ENCODE measurements around the gene YWHAE. TPM values are rescaled to one million over a fixed set of nuclear protein-coding genes. Genes with fewer than 3 reads are reported as not detected.

The YWHAE gene
- total RNA-seq, 1 donor from 2014 or later: 2,181 TPM

- H3K4me1 Mint-ChIP-seq: peaks cover 4% of the 10 kb centered on the region
- no peaks in the 10 kb centered on the region for H3K9me3 Mint-ChIP-seq
- no peaks in the 10 kb centered on the region for H3K36me3 Mint-ChIP-seq
- H3K9ac ChIP-seq: no peak overlapping the region
- H4K20me1 ChIP-seq (ENCODE audit: low read depth): no peaks in the 10 kb centered on the region
- no peak overlapping the region for H3K27ac ChIP-seq
- DNase-seq (ENCODE audit: low spot score): no peak
- H3K4me3 Mint-ChIP-seq: no peak overlapping the region
- H3K79me2 ChIP-seq (ENCODE audit: low read depth): no peaks in the 10 kb centered on the region
- H3K4me1 ChIP-seq: no peaks in the 10 kb centered on the region
- peaks cover 5% of the 10 kb centered on the region for H3K27me3 Mint-ChIP-seq (ENCODE audit: insufficient read depth, low read depth)
- no peaks in the 10 kb centered on the region for H3K9me3 ChIP-seq (ENCODE audit: low read depth)
- TF ChIP-seq EZH2 (IDR thresholded peaks at IDR 0.05) (no peak), CTCF (IDR thresholded peaks at IDR 0.05) (no peak), EZH2phosphoT487 (IDR thresholded peaks at IDR 0.05) (no peak)
- H3K27ac Mint-ChIP-seq: no peak overlapping the region
- H3K27me3 ChIP-seq: no peaks in the 10 kb centered on the region
- no peak overlapping the region for H3K4me3 ChIP-seq
- no peaks in the 10 kb centered on the region for H3K36me3 ChIP-seq
- H2AFZ ChIP-seq (replicated peaks): no peak overlapping the region
- H3K4me2 ChIP-seq: no peak overlapping the region
- H3F3A ChIP-seq (ENCODE audit: low read depth): no peaks in the 10 kb centered on the region
Measured at GRCh38 chr17:1325766-1326165, 74.3 kb downstream of the YWHAE start.

- Mint-ChIP-seq H3K4me1 (peaks cover 4% of the 10 kb centered on the region), H3K36me3 (no peaks in the 10 kb centered on the region), H3K27ac (no peak overlapping the region), H3K9me3 (no peaks in the 10 kb centered on the region), H3K27me3 (ENCODE audit: insufficient read depth, low read depth) (peaks cover 5% of the 10 kb centered on the region), H3K4me3 (no peak overlapping the region)
- H3K36me3 ChIP-seq: no peaks in the 10 kb centered on the region
- H3K79me2 ChIP-seq (ENCODE audit: low read depth): no peaks in the 10 kb centered on the region
- no peak overlapping the region for H3K4me2 ChIP-seq
- H2AFZ ChIP-seq (replicated peaks): no peak overlapping the region
- no peak overlapping the region for H3K4me3 ChIP-seq
- H3K4me1 ChIP-seq: no peaks in the 10 kb centered on the region
- no peak overlapping the region for H3K9ac ChIP-seq
- no peak for DNase-seq (ENCODE audit: low spot score)
- no peaks in the 10 kb centered on the region for H4K20me1 ChIP-seq (ENCODE audit: low read depth)
- H3F3A ChIP-seq (ENCODE audit: low read depth): no peaks in the 10 kb centered on the region
- H3K27me3 ChIP-seq: no peaks in the 10 kb centered on the region
- TF ChIP-seq CTCF (IDR thresholded peaks at IDR 0.05) (no peak), EZH2 (IDR thresholded peaks at IDR 0.05) (no peak), EZH2phosphoT487 (IDR thresholded peaks at IDR 0.05) (no peak)
- H3K9me3 ChIP-seq (ENCODE audit: low read depth): no peaks in the 10 kb centered on the region
- H3K27ac ChIP-seq: no peak overlapping the region
Measured at GRCh38 chr17:1324201-1324771, 75.7 kb downstream of the YWHAE start.

GRCh38 chr17:1323336-1323735 lies 76.7 kb downstream of the YWHAE start:
- H3F3A ChIP-seq (ENCODE audit: low read depth): no peaks in the 10 kb centered on the region
- no peaks in the 10 kb centered on the region for H3K27me3 ChIP-seq
- DNase-seq (ENCODE audit: low spot score): peak; percentile 58
- no peak overlapping the region for H3K4me3 ChIP-seq
- H3K9me3 ChIP-seq (ENCODE audit: low read depth): no peaks in the 10 kb centered on the region
- Mint-ChIP-seq H3K4me3 (no peak overlapping the region), H3K9me3 (no peaks in the 10 kb centered on the region), H3K4me1 (peaks cover 4% of the 10 kb centered on the region), H3K27ac (no peak overlapping the region), H3K27me3 (ENCODE audit: insufficient read depth, low read depth) (peaks cover 5% of the 10 kb centered on the region), H3K36me3 (no peaks in the 10 kb centered on the region)
- no peaks in the 10 kb centered on the region for H3K4me1 ChIP-seq
- H3K79me2 ChIP-seq (ENCODE audit: low read depth): no peaks in the 10 kb centered on the region
- H3K9ac ChIP-seq: no peak overlapping the region
- no peak overlapping the region for H3K27ac ChIP-seq
- H2AFZ ChIP-seq (replicated peaks): no peak overlapping the region
- TF ChIP-seq EZH2 (IDR thresholded peaks at IDR 0.05): no peak
- no peak for TF ChIP-seq EZH2phosphoT487 (IDR thresholded peaks at IDR 0.05)
- no peak for TF ChIP-seq CTCF (IDR thresholded peaks at IDR 0.05)
- no peaks in the 10 kb centered on the region for H3K36me3 ChIP-seq
- H3K4me2 ChIP-seq: no peak overlapping the region
- no peaks in the 10 kb centered on the region for H4K20me1 ChIP-seq (ENCODE audit: low read depth)

Measured in neural progenitor cell (in vitro differentiated cells).